Cerebellar nuclear complex (tissue), 1 donor: ENCODE measurements around the gene CFAP54.
"Not testable (repeated sequence)": the region's sequence is repeated elsewhere in the genome, so short reads cannot be mapped to it uniquely, and the experiment has no call there.

ENCODE experiments used
- DNase-seq, 2 experiments: peaks; one replicate each; lab custom pipeline; 2025; lab: John Stamatoyannopoulos, UW

CFAP54 gene

DNA sequence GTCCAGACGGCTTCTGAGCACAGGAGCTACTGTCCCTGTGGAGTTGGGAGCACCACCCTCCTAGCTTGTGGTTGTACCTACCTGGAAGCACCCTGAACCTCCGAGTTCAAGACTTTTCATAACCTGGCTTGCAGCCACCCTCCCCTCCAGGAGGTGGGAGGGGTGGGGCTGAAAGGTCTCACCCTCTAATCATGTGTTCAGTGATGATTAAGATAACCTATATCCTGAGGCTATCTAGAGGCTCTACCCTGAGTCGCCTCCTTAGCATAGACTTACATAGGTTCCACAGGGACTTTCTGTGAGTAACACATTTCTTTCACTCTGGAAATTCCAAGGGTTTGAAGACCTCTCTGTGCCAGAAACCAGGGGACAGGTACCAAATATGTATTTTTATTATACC, 146.5 kb downstream of the CFAP54 start:
- DNase-seq = no peak

DNA sequence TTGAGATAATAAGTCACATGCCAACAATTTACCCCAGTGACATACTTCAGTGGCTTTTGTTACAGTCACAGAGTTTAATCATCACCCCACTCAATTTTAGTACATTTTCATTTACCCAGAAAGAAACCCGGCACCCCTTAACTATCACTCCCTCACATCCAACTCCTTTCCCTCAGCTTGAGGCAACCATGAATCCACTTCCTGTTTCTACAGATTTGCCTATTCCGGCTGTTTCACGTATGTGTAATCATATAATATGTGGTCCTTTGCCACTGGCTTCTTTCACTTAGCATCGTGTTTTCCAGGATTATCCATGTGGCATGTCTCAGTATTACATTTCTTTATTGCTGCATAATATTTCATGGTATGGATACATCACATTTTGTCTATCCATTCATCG, 147.5 kb downstream of the CFAP54 start:
- no peak for DNase-seq

DNA sequence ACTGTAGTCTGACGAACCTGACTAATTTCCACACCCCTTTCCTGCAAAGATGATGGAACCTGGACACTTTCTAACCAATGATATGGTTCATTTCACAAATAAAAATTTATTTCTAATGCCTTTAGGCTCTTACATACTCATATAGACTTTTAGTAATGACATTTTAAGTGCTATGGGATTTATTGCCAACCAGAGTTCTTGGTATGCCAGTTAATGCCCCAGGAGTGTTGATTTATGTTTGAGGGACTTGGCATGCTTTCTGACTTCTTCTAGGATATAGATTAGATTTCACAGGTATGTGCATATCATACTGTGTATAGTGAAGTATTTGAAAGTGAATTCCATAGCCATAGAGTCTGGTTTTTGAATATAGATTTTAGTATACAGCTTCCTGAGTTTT, 159.5 kb downstream of the CFAP54 start:
- no peak for DNase-seq

DNA sequence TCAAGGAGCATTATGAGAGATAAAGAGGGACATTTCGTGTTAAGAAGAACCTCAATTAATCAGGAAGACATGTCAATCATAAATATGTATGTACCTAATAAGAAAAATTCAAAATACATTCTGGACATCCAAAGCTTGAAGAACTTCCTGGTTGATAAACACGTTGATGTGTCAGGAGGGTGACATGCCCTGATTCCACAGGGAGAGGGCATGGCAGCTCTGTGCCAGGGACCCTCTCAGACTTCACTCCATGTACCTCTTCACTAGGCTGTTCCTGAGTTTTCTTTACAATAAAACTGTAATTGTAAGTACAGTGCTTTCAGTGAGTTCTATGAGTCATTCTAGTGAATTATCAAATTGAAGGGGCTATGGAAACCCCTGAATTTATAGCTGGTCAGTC, 163.5 kb downstream of the CFAP54 start:
- DNase-seq = no peak

DNA sequence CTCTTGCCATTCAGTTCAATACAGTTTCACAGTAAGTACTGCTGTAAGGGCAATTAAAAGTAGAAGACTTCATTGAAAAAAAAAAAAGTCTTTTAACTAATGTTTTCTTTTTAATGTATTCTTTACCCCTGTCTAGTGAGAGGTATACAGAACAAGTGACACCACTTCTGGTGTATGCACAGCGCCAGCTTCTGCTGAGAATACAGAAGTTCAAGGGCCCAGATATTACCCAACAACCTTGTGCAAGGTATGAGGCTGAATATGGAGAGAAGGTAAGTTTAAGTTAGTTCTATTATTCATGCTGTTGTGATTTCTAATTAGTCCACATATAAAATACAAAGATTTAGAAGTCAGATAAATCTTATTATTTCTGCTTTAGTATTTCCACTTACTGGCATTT, 168.7 kb downstream of the CFAP54 start:
- no peak for DNase-seq

DNA sequence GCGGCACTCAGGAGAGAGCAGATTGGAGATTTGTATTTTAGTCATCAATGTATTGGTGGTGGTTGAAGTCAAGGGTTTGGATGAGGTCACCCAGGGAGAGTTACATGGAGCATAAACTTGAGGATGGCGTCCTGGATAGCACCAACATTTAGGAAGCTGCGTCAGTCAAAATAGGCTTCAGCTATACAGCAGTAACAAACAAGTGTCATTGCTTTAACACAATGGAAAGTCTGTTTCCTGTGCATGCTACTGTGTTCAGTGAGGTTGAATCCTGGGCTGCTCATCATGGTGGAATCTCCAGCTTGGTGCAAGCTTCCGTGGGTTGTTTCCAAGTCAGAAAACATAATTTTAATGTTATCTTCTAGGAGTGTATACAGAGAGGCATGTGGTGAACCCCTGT, 180.4 kb downstream of the CFAP54 start:
- DNase-seq = no peak

DNA sequence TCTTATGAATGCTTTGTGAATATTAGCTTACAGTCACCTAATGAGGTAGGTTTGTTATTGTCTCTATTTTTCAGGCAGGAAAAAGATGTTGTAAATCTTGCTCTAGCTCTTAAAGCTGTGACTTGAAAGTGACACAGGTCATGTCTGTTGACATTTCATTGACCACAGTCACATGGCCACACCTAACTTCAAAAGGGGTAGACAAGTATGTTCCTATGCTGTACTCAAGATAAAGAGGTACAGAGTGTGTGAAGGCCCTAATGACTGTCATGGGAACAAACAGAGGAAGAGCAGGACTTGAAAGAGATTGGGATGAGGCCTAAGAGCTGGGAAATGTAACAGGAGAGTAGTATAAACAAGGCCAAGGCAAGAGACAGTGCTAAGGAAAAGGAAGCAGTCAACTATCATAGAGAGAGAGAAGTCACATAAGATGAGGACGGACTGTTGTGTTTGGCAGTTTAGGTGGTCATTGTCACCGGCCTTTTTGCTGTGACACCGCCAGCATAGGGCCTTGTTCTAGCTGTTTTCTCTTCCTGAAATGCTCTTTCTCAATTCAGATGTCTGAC, 181.0 kb downstream of the CFAP54 start:
- no peak for DNase-seq

DNA sequence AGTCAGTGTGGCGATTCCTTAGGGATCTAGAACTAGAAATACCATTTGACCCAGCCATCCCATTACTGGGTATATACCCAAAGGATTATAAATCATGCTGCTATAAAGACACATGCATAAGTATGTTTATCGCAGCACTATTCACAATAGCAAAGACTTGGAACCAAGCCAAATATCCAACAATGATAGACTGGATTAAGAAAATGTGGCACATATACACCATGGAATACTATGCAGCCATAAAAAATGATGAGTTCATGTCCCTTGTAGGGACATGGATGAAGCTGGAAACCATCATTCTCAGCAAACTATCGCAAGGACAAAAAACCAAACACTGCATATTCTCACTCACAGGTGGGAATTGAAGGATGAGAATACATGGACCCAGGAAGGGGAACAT, 186.1 kb downstream of the CFAP54 start:
- DNase-seq = not testable (repeated sequence)

DNA sequence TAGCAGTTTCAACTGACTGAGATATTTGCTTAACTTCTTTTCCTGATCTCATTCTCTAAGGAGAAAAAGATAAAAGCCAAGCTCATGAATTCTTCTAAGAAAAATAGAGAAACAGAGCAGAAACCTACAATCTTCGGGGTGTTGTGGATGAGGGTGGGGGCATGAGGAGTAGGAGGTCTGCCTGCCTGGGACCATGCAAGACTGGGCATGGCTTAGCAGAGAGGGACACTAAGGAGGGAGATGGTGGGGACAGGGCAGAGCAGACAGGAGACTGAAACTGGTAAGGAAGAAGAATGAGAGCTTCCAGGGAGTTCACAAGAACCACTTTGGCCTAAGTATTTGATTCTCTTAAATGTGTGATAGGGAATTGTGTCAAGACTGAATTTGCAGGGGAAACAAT, 188.0 kb downstream of the CFAP54 start:
- no peak for DNase-seq

DNA sequence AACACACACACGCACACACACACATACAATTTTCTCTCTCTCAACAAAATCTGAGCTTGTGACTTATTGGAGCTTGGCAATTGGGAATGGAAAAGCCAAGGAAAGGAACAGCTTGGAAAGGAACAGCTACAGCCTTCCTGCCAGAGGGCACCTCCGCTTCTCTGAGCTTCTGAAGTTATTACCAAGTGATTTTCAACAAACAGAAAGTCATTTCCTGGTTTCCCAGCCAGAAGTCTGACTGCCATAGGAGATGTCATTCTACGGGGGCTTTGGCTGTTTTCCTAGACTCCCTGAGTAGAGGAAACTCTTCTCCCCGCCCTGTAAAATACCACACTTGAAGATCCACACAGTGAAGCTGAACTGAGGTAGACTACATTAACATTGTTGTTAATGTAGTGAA, 198.3 kb downstream of the CFAP54 start:
- DNase-seq = no peak

DNA sequence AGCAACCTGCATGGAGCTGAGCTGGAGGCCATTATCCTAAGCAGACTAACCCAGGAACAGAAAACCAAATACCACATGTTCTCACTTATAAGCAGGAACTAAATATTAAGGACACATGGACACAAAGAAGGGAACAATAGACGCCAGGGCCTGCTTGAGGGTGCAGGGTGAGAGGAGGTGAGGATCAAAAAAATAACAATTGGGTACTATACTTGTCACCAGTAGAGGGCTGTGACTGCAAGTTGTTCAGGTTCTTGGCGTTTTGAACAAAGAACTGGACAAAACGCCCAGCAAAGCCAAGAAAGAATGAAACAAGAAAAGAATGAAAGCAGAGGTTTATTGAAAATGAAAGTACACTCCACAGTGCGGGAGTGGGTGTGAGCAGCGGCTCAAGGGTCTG, 209.1 kb downstream of the CFAP54 start:
- no peak for DNase-seq

DNA sequence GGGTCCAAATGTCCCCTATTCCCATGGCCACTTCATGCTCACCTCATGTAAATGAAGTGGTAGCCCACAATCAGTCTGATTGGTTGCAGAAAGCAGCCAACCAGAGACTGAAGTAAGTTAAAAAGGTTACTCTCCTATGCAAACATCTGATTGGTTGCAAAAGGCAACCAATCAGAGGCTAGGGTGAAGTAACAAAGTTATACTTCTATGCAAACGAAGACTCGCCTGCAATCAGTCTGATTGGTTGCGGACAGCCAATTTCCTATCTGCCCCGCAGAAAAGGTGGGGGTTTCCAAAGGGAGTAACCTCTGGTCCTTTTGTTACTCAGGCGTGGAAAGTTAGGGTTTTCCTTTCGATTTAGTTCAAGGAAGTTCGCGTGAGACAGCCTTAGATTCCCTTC, 209.6 kb downstream of the CFAP54 start:
- DNase-seq = no peak

DNA sequence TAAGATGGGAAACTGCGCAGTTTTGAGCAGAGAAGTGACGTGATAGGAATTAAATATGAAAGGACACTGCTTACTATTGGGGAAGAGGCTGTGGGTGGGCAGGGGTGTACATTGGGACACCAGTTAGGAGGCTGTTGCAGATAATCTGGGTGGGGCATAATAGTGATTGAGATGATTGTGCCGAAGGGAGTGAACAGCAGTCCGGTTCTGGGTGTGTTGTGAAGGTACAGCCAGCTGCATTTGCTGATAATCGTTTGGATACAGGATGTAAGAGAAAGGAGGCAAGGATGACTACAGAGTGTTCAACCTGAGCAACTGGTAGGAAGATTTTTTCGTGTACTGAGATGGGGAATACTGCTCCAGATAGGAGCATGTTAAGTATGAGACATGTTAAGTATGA, 212.5 kb downstream of the CFAP54 start:
- DNase-seq = no peak

DNA sequence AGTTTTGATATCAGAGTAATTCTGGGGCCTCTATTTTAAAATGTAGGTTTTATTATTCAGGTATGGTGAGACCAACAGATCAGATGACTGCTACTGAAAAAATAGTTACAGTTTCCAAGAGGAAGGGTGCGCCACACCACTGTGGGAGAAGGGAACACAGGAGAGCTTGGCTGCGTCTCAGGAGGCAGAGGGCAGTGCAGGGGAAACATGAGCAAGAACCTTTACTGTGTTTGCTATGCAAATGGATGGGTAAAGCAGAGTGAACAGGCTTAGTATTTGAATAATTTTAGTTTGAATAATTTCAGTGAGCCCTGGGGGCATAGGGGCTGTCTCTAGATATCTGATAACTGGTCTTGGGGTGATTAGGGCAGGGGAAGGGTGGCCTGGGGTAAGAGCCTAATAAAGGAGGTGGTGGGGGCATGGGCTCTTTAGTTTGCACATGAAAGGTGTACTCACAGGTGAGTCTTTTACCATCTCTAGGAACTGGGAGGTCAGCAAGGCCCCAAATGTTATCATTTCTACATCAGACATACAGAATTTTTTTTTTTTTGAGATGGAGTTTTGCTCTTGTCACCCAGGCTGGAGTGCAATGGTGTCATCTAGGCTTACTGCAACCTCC, 220.9 kb downstream of the CFAP54 start:
- DNase-seq = no peak

DNA sequence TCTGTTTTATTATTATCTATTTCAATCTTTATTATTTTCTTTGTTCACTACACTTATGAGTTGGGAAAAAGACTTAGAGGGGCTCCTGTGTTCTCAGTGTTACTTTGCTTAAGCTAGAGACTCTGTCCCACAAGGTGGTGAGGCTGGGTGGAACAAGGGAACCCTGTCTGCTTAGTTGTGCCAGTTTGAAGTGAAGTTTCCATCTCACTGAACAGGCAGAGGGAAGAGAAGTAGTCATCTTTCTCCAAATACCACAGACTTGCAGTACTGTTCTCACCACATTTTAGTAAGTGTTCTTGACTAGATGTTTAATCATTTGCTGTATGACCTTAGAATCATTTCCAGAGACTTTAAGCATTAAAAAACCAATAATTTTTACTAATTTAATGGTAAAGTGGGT, 222.0 kb downstream of the CFAP54 start:
- no peak for DNase-seq

DNA sequence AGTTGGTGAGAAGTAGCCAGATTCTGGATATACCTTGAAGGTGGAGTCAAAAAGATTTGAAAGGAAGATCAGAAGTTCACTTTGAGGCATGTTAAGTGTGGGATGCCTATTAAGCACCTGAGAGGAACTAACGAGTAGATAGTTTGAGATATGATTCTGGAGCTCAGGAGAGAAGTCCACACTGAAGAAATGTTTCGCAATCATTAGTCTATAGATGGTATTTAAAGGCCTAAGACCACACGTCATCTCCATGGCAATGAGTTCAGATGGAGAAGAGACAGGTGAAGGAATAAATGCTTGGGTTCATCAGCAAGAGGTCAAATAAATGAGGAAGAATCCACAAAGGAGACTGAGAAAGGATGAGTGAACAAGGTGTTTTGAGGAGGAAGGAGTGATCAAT, 224.8 kb downstream of the CFAP54 start:
- no peak for DNase-seq

DNA sequence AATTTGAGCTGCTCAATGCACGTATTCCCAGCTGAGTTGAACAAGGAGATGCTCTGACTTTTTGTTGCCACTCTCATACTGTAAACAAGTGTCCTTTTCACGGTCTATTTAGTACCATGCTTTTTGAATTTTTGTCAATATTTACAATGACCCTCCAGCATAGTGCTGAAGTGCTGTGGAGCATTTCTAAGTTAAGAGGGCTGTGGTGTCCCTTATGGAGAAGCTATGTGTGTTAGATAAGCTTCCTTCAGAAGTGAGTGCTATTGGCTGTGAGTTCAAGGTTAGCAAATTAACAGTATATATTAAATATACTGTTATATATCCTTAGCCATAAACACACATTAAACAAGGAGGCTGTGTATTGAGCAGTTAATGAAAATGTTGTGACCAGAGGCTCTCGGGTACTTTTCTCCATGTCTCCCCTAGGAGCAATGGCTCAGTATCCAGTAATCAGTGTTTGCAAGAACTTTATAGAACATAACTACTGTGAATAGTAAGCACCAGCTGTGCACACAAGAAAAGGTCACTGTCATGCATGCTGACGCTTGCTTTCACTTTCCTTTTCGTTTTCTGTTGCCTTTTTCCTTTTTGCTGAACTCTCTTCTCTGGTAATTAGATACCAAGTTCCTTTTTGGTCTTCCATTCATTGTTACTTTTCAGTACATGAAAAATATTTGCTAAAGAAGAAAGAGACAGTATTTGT, 230.4 kb downstream of the CFAP54 start:
- DNase-seq = no peak

DNA sequence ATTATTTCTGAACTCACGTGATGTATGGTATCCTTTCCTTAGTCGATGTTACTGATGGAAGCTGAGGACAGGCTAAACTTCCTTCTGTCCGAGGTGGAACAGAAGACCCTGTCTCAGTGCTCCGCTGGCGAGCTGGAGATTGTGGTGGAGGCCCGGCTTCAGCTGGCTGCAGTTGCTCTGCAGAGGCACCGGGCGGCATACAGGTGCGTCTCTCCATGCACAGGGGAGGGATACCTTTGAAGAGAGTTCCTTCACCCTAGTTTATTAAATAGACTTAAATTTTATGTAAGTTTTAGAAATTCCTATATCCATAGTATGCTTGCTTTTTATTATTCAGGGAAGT, 231.0 kb downstream of the CFAP54 start:
- DNase-seq = no peak

DNA sequence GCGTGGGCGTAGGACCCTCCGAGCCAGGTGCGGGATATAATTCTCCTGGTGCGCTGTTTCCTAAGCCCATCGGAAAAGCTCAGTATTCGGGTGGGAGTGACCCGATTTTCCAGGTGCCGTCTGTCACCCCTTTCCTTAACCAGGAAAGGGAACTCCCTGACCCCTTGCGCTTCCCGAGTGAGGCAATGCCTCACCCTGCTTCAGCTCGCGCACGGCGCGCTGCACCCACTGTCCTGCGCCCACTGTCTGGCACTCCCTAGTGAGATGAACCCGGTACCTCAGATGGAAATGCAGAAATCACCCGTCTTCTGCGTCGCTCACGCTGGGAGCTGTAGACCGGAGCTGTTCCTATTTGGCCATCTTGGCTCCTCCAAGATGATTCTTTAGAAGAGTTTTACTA, 240.1 kb downstream of the CFAP54 start:
- not testable (repeated sequence) for DNase-seq

DNA sequence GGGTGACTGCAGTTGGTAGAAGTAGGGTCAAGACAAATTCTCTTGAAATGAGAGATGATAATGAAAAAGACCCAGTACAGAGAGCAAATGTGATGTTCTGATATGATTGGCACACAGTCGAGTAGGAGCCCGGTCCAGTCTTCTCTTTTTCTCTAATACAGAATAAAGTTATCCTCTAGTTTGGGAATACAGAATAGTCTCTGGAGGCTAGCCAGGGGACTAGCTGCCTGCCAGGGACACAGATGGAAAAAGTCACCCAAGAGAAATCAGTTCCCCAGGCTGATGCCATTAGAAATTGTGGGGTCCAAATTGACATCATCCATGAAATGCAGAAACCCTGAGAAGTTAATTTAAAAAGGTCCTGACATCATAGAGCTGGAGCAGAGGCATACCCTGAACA, 240.5 kb downstream of the CFAP54 start:
- no peak for DNase-seq

DNA sequence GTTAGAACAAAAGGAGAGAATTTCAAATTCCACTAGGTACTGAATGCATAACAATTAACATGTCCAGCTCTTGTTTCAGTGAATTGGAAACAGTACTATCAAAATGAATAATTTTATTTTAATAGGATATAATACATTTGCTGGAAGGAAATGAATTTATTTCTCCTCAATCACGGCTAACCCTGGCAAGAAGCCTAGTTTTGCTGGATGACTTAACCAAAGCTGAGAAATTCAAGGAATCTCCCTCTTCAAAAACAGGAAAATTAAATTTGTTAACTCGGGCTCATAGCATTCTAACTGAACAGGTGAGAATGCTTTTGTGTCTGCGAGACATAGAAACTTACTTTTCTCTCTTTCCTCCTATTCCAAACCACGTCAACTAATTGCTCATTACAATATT, 254.2 kb downstream of the CFAP54 start:
- DNase-seq = no peak

DNA sequence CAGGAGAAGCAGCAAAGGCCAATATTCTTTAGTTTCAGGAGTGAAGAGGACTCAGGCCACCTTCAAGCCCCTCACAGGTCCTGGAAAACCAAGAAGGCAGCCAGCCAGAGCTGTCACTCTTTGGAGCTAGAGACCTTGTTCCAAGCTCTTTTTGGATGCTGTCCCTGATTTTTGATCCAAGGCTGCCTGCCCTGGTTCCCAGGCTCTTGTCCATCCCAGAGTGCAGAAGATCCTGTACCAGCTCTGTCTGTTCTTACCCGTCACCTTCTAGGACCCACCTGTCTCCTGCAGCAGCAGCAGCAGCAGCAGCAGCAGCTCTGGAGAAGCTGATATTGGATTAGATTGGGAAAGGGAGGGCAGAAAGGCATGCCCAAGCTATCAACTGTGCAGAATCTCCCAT, 260.6 kb downstream of the CFAP54 start:
- DNase-seq = no peak

DNA sequence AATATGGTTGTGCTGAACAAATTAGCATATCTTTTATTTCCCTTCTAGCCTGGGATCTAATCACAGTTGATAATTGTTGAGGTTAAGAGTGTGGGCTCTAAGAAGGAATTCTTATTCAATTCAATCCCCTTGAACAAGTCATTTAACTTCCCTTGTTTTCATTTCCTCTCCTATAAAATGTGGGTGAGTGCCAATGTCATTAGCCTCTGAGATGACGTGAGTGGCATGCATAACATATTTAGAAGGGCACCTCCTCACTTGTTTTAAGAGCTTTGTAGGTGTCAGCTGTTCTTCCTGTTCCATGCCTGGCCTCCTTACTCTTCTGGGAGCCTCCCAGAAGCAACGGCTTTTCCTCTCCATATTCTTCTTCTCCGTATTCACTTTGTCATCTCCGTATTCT, 262.2 kb downstream of the CFAP54 start:
- no peak for DNase-seq

DNA sequence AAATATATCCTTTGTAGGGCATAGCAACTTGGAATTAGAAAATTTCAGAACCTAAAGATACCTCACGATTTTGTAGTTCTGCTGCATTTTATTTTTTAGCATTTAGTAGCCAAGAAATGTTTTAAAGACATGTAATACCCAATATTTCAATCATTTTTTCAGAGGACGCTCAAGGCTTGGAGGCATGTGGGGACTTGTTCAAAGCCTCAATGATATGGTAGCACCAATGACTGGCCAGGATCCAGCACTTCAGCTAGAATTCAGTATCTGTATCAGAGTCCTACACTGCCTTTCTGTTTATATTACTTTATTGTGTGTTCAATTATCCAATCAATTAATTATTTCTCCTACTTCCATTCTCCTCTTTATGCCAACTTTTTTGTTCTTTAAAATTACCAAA, 262.8 kb downstream of the CFAP54 start:
- no peak for DNase-seq
